Stimulated activated CD4-positive, alpha-beta T cell treated with anti-CD3 and anti-CD28 coated beads, Interleukin-1b, Interleukin-23, amount 100 ng/mL, for 1 hour (primary cell): ENCODE data around the gene FAM229B.
"Not testable (repeated sequence)": the region's sequence is repeated elsewhere in the genome, so short reads cannot be mapped to it uniquely, and the experiment has no call there.

ENCODE experiments used
- DNase-seq, 2 donors: peaks; one replicate each; pipeline ENCODE4 v3.0.0-alpha.2; 2020; ENCODE audit warnings: low read depth in 2 of 2

The FAM229B gene

DNA sequence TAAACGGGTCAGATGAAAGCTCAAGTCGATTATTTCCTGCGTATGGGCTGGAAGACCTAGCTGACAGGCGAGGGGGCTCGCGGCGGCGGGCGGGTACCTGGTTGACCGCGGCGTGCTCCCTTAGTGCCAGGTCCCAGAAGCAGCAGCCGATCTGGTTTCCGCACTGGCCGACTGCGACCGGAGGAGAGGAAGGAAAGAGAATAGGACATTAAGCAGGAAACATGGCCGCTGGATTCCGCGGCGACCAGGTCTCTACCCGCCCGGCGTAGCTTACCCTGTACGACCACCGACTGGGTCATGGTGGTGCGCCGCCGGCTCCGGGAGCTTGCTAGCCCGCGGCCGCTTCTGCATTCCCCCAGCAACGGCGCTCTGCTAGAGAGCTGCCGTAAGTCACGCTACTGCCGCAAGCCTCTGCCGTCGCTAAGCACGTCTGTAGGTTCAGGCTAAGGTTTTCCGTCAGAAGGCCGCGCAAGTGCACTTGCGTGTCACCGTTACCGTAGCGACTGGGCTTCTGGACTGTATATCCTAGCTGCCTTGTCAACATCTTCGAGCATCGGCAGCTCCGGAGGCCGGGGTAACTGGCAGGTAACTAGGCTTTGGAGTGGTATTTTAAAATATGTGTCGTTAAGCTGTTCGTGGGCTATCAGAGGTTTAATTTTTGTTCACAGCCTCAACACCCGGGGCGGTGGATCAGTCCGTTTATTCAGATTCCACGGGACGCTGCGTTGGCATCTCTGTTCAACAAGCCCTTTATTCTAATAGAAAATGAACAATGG lies at the start of gene FAM229B, which contains the start of gene TUBE1:
Gene FAM229B, plus strand, starts transcription at position 456 of the 776 bp plus-strand sequence. CDS start 11,693 bp downstream, outside the sequence.
Gene TUBE1, minus strand, starts transcription at position 347 of the 776 bp plus-strand sequence. Its CDS starts 48 bp downstream, at position 299.
- DNase-seq, result peak; percentile 58 to 68

DNA sequence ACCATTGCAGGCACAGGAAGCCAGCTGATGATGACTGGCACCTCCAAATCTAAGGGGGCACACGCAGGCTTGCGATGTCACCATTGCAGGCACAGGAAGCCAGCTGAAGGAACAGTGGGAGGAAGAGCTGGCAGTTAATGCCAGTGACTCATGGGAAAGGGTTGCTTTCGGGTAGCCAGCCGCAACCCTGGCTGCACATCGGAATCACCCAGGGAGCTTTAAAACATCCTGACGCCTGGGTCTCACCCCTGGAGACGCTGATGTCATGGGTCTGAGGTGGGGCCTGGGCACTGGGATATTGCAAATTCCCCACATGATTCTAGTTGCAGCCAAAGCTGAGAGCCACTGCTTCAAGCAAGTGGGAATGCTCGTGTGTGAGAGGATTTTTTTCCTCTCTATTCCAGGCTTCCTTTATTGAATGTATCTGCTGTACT lies 49.6 kb upstream of the FAM229B start:
- no peak for DNase-seq

DNA sequence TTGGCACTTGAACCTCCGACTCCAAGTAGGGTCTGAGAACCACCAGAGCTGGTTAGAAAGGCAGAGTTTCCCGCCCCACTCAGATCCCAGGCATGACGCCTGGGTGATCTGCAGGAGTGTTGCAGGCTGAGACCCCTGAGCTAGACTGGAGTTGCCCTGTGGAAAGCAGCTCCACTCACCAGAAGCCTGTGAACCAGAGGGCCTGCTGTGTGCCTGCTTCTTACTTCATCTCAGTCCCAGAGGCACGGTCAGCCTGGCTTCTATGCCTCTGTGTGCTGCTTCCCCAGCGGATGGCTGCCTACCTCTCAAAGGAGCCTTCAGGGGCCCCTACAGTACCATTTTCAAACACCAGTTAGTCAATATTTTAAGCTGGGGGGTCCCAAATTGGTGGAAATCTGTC lies 49.1 kb upstream of the FAM229B start:
- no peak for DNase-seq

DNA sequence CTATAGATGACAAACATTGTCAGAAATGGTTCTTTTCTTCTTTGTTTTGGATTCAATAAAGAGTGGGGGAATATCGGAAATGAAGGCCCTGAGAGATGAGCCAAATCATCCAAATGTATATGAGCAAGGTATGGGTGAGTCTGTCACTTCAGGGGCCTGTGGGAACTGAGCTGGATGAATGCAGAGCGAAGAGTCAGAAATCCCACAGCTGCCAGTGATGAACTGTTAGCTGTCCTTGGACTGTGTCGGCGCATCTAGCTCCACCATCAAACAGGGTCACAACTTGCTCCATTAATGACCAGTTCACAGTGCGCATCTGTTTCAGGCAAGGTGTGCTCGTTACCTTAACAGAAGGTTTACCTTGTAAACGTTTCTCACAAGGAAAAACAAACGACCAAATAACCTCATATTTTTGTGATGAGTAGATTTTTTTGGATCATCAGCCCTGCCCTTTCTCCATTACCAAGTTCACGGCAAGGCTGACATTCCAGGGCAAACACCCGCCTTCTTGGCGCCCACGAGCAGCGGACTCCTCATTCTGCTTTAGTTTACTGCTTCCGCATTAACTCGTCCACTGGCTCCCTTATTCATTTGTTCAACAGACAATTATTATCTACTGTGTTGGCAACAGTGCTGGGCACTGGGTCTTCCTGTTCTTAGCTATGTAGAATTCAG lies 48.5 kb upstream of the FAM229B start:
- no peak for DNase-seq

- no peak for DNase-seq
Measured at GRCh38 chr6:112039431-112039770, 48.0 kb upstream of the FAM229B start.

- no peak for DNase-seq
Measured at GRCh38 chr6:112040956-112041355, 46.4 kb upstream of the FAM229B start.

DNA sequence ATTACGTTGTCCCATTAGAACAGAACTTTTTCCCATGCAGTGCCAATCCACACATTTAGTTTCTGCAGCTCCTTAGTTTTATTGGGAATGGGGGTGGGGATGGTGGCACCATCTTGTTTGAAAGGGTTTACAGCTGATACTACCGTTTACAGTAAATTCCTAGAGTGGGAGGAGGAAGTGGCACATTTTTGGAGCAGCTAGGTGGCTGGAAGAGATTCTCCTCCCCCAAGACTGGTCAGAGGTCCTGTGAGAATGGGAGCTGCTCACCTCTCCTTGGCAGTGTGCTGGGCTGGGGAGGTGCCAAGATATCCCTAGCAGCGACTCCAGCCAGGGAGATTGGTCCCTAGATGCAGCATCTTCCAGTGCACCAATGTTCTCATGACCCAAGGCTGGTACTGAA lies 45.9 kb upstream of the FAM229B start:
- DNase-seq, result no peak

DNA sequence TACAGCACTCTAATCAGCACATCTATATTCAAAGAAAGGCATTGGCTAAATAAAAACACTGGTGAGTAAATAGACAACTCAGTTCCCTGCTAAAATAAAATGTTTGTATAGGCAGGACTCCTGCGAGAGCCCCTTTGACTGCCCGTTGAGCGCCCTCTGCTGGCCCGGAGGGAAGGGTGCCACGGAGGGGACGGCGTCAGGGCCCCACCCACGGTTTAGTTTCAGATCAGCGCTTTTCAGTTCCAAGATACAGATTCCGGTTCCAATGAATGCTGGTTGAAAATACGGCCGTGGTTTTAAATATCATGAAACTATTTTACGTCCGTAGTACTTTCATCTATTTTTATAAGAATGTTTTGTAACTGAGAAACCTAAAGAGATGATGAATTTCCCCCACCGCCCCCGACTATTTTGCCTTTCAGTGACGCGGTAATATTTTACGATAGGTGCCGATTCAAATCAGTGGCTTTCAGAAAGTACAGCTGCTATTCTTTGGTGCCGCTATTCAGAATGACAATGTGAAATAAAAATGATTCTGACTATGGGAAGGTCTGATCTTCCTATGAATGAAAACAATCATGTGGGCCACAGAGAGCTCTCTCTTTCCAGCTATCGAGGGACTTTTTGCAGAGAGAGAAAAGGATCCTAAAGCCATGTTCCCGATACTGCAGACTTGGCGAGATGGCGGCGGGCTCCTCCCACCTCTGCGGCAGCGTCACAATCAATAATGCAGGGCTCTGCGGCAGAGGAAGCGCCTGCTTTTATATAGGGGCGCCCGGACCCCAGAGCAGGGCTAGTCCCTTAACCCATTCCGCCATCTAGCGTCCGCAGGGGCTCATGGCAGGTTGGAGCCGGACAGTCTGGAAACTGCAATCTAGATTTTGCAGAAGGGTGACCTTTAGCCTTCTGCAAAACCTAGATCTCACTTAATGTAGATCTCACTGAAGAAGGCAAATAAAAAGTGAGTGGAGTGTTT lies 44.1 kb upstream of the FAM229B start:
- peak; percentile 79 for DNase-seq

DNA sequence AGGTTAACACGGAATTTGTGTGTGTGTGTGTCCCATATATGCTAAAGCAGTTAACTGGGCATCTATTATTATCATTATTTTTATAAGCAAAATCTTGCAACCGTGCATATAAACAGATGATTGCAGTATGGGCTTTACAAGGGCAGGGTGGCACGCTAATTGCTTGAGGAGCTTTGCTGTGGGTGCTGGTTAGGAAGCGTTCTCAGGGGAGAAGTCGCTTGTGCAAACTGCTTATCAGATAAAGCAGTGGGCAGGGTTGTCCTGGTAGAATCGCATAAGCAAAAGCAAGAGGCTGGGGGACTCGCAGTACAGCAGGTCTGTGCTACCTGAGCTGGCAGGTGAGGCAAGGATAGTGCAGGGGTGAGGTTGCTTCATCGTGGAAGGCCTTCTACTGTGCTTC lies 43.2 kb upstream of the FAM229B start:
- DNase-seq, result no peak

DNA sequence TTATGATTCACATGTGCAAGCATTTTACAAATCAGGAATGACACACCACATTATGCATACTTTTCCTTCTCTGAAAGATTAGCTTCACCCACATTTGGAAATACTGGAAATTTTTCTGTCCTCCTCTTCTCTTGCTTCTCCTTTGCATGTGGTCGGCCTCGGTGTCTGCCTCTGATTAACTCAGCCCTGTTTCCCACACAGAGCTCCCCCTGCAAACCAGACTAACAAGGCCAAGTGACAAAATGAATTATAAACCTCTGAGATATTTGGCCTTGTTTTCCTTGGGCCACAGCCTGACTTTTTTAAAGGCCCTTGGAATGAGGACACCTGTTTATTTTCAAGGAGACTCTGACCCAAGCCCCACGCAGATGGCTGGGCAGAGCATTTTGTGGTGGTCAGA lies 42.5 kb upstream of the FAM229B start:
- no peak for DNase-seq

- not testable (repeated sequence) for DNase-seq
Measured at GRCh38 chr6:112047523-112047922, 39.9 kb upstream of the FAM229B start.

DNA sequence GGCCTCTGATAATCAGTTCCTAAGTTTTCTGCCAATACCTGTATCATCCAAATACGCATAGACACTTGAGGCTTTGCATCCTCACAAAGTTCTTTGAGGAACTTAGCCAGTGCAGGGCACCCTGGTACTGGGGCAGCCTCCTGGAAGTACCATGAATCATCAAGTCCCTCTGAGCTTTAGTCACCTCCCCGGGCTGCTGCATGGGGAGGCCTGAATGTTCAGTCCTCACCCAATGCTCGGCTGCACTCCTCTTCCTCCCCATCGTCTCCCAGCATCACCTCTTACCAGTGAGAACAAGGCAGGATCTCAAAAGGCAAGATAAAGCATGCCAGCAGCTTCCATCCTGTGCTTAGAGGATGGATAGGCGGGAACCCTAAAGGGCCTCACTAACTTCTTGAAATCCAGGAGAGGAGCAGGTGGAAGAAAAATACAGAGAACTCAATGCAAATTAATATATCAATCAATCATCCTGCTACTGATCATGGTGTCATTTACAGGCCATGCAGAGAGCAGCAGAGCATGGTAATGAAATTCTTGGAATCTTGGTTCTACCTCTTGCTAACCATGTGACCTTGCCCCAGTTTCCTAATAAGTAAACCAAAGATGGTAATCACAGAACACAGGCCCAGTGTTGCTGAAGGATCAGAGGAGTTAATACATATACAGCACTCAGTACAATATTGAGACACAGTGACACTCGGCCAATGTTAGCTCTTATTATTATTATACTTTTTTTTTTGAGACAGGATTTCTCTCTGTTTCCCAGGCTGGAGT lies 38.2 kb upstream of the FAM229B start:
- no peak for DNase-seq

GRCh38 chr6:112049996-112050395 lies 37.4 kb upstream of the FAM229B start:
- DNase-seq, result no peak

DNA sequence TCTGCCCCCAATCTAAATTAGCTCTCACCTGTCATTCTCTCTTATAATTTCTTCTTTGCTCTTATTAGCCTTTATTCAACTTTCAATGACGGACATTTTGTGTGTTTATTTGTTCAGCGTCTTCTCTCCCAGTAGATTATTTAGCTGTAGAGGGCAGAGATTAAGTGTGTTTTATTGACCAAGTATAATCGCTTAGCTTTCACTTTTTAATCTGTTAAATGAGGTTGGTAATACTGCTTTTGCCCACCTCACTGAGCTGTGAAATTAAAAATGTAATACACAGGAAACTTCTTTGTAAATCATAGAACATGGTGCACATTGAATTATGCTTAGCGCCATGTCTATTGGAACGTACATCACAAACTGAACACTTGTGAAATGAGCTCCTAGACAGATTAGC lies 37.0 kb upstream of the FAM229B start:
- DNase-seq, result no peak

- DNase-seq, result not testable (repeated sequence)
Measured at GRCh38 chr6:112051251-112051740, 36.1 kb upstream of the FAM229B start.

- no peak for DNase-seq
Measured at GRCh38 chr6:112054001-112054400, 33.4 kb upstream of the FAM229B start, which contains the start of gene CCN6. Gene CCN6, plus strand, starts transcription at chr6:112054104. Its CDS starts 254 bp downstream, at chr6:112054358.

- no peak for DNase-seq
Measured at GRCh38 chr6:112054555-112055190, 32.7 kb upstream of the FAM229B start.

GRCh38 chr6:112058243-112059032 lies 29.0 kb upstream of the FAM229B start:
- no peak for DNase-seq

GRCh38 chr6:112061605-112062004 lies 25.8 kb upstream of the FAM229B start:
- DNase-seq, result no peak

GRCh38 chr6:112062966-112063365 lies 24.4 kb upstream of the FAM229B start:
- DNase-seq, result no peak
